ENCODE data around the gene USP17L18. TPM values are rescaled to one million over a fixed set of nuclear protein-coding genes. Genes with fewer than 3 reads are reported as not detected.
"Not testable (repeated sequence)": the region's sequence is repeated elsewhere in the genome, so short reads cannot be mapped to it uniquely, and the experiment has no call there.

The USP17L18 gene, protein sequence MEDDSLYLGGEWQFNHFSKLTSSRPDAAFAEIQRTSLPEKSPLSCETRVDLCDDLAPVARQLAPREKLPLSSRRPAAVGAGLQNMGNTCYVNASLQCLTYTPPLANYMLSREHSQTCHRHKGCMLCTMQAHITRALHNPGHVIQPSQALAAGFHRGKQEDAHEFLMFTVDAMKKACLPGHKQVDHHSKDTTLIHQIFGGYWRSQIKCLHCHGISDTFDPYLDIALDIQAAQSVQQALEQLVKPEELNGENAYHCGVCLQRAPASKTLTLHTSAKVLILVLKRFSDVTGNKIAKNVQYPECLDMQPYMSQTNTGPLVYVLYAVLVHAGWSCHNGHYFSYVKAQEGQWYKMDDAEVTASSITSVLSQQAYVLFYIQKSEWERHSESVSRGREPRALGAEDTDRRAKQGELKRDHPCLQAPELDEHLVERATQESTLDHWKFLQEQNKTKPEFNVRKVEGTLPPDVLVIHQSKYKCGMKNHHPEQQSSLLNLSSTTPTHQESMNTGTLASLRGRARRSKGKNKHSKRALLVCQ
- not detected for polyA plus RNA-seq (2013, experiment 1 of 2; ENCODE audit: insufficient read length)
- polyA plus RNA-seq (2013, experiment 2 of 2; ENCODE audit: insufficient read length), result not detected

DNA sequence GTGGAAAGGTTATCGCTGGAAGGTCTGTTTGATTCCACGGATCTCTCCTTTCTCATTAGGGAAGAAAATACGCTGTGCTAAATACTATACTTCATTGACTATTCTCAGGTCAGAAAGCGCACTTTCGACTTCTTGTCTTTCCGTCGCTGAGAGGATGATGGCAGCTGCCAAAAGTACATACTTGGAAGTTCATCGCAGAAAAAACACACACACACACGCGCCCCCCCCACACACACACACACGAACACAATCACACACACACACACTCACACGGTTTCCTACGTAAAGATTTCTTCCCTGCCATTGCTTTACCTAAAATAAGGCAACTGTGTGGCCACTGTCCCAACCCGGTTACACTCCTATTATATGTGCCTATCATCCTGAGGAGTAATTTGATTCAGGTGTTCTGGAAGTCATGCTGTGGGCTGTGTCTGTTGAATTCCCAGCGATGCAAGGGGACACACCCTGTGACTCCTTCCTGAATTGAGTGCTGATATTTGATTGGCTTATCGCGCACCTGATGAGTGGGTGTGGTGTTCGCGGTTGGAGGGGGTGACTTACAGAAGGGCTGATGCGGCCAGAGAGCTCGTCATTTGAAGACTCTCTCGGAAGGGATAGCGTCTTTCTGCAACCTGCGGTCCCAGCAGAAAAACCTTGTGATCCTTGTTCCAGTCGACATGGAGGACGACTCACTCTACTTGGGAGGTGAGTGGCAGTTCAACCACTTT lies at the start of gene USP17L18:
Gene USP17L18, plus strand, starts transcription at position 678 of the 728 bp plus-strand sequence. Its CDS starts 0 bp downstream, at position 678.
- DNase-seq, result not testable (repeated sequence)

DNA sequence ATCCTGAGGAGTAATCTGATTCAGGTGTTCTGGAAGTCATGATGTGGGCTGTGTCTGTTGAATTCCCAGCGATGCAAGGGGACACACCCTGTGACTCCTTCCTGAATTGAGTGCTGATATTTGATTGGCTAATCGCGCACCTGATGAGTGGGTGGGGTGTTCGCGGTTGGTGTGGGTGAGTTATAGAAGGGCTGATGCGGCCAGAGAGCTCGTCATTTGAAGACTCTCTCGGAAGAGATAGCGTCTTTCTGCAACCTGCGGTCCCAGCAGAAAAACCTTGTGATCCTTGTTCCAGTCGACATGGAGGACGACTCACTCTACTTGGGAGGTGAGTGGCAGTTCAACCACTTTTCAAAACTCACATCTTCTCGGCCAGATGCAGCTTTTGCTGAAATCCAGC lies 38.1 kb upstream of the USP17L18 start, which contains the start of gene USP17L10:
Gene USP17L10, plus strand, starts transcription at position 301 of the 400 bp plus-strand sequence. Its CDS starts 0 bp downstream, at position 301.
- DNase-seq, result not testable (repeated sequence)

DNA sequence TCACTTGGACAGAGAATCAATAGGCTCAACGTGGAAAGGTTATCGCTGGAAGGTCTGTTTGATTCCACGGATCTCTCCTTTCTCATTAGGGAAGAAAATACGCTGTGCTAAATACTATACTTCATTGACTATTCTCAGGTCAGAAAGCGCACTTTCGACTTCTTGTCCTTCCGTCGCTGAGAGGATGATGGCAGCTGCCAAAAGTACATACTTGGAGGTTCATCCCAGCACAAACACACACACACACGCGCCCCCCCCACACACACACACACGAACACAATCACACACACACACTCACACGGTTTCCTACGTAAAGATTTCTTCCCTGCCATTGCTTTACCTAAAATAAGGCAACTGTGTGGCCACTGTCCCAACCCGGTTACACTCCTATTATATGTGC lies 33.7 kb upstream of the USP17L18 start:
- not testable (repeated sequence) for DNase-seq

DNA sequence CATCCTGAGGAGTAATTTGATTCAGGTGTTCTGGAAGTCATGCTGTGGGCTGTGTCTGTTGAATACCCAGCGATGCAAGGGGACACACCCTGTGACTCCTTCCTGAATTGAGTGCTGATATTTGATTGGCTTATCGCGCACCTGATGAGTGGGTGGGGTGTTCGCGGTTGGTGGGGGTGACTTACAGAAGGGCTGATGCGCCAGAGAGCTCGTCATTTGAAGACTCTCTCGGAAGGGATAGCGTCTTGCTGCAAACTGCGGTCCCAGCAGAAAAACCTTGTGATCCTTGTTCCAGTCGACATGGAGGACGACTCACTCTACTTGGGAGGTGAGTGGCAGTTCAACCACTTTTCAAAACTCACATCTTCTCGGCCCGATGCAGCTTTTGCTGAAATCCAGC lies 33.3 kb upstream of the USP17L18 start, which contains the start of gene USP17L11:
Gene USP17L11, plus strand, starts transcription at position 301 of the 400 bp plus-strand sequence. Its CDS starts 0 bp downstream, at position 301.
- DNase-seq, result not testable (repeated sequence)

DNA sequence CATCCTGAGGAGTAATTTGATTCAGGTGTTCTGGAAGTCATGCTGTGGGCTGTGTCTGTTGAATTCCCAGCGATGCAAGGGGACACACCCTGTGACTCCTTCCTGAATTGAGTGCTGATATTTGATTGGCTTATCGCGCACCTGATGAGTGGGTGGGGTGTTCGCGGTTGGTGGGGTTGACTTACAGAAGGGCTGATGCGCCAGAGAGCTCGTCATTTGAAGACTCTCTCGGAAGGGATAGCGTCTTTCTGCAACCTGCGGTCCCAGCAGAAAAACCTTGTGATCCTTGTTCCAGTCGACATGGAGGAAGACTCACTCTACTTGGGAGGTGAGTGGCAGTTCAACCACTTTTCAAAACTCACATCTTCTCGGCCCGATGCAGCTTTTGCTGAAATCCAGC lies 28.6 kb upstream of the USP17L18 start, which contains the start of gene USP17L12:
Gene USP17L12, plus strand, starts transcription at position 301 of the 400 bp plus-strand sequence. Its CDS starts 0 bp downstream, at position 301.
- DNase-seq, result not testable (repeated sequence)

- DNase-seq, result not testable (repeated sequence)
These were observed 23.8 kb upstream of the USP17L18 start, which contains the start of gene USP17L13 for GRCh38 chr4:9224596-9224995. USP17L13 (plus strand) TSS chr4:9224896; CDS start chr4:9224896, 0 bp downstream.

DNA sequence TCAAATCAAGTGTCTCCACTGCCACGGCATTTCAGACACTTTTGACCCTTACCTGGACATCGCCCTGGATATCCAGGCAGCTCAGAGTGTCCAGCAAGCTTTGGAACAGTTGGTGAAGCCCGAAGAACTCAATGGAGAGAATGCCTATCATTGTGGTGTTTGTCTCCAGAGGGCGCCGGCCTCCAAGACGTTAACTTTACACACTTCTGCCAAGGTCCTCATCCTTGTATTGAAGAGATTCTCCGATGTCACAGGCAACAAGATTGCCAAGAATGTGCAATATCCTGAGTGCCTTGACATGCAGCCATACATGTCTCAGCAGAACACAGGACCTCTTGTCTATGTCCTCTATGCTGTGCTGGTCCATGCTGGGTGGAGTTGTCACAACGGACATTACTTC lies 18.2 kb upstream of the USP17L18 start:
- not testable (repeated sequence) for DNase-seq

DNA sequence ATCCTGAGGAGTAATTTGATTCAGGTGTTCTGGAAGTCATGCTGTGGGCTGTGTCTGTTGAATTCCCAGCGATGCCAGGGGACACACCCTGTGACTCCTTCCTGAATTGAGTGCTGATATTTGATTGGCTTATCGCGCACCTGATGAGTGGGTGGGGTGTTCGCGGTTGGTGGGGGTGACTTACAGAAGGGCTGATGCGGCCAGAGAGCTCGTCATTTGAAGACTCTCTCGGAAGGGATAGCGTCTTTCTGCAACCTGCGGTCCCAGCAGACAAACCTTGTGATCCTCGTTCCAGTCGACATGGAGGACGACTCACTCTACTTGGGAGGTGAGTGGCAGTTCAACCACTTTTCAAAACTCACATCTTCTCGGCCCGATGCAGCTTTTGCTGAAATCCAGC lies 14.3 kb upstream of the USP17L18 start, which contains the start of gene USP17L15:
Gene USP17L15, plus strand, starts transcription at position 301 of the 400 bp plus-strand sequence. Its CDS starts 0 bp downstream, at position 301.
- DNase-seq, result not testable (repeated sequence)

DNA sequence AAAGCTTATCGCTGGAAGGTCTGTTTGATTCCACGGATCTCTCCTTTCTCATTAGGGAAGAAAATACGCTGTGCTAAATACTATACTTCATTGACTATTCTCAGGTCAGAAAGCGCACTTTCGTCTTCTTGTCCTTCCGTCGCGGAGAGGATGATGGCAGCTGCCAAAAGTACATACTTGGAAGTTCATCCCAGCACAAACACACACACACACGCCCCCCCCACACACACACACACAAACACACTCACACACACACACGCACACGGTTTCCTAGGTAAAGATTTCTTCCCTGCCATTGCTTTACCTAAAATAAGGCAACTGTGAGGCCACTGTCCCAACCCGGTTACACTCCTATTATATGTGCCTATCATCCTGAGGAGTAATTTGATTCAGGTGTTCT lies 10.0 kb upstream of the USP17L18 start:
- DNase-seq, result not testable (repeated sequence)

- not testable (repeated sequence) for DNase-seq
These were observed 4.9 kb upstream of the USP17L18 start, which contains the start of gene USP17L17 for GRCh38 chr4:9243579-9243978. USP17L17 (plus strand) TSS chr4:9243879; CDS start chr4:9243879, 0 bp downstream.

GRCh38 chr4:9253078-9253477 lies 4.6 kb downstream of the USP17L18 start, which contains the start of gene USP17L19:
USP17L19 (plus strand) TSS chr4:9253378; CDS start chr4:9253378, 0 bp downstream.
- not testable (repeated sequence) for DNase-seq

DNA sequence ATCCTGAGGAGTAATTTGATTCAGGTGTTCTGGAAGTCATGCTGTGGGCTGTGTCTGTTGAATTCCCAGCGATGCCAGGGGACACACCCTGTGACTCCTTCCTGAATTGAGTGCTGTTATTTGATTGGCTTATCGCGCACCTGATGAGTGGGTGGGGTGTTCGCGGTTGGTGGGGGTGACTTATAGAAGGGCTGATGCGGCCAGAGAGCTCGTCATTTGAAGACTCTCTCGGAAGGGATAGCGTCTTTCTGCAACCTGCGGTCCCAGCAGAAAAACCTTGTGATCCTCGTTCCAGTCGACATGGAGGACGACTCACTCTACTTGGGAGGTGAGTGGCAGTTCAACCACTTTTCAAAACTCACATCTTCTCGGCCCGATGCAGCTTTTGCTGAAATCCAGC lies 9.4 kb downstream of the USP17L18 start, which contains the start of gene USP17L20:
Gene USP17L20, plus strand, starts transcription at position 301 of the 400 bp plus-strand sequence. Its CDS starts 0 bp downstream, at position 301.
- not testable (repeated sequence) for DNase-seq

DNA sequence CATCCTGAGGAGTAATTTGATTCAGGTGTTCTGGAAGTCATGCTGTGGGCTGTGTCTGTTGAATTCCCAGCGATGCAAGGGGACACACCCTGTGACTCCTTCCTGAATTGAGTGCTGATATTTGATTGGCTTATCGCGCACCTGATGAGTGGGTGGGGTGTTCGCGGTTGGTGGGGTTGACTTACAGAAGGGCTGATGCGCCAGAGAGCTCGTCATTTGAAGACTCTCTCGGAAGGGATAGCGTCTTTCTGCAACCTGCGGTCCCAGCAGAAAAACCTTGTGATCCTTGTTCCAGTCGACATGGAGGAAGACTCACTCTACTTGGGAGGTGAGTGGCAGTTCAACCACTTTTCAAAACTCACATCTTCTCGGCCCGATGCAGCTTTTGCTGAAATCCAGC lies 14.1 kb downstream of the USP17L18 start, which contains the start of gene USP17L21:
Gene USP17L21, plus strand, starts transcription at position 301 of the 400 bp plus-strand sequence. Its CDS starts 0 bp downstream, at position 301.
- not testable (repeated sequence) for DNase-seq

GRCh38 chr4:9267319-9267718 lies 18.9 kb downstream of the USP17L18 start, which contains the start of gene USP17L22:
USP17L22 (plus strand) TSS chr4:9267619; CDS start chr4:9267619, 0 bp downstream.
- DNase-seq, result not testable (repeated sequence)

DNA sequence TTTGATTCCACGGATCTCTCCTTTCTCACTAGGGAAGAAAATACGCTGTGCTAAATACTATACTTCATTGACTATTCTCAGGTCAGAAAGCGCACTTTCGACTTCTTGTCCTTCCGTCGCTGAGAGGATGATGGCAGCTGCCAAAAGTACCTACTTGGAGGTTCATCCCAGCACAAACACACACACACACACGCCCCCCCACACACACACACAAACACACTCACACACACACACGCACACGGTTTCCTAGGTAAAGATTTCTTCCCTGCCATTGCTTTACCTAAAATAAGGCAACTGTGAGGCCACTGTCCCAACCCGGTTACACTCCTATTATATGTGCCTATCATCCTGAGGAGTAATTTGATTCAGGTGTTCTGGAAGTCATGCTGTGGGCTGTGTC lies 23.3 kb downstream of the USP17L18 start:
- not testable (repeated sequence) for DNase-seq
